Measurements from ENCODE around the gene NEU4.
"Not testable (repeated sequence)": the region's sequence is repeated elsewhere in the genome, so short reads cannot be mapped to it uniquely, and the experiment has no call there.

NEU4 gene

GRCh38 chr2:241799522-241800197, 9.3 kb upstream of the NEU4 start:
- DNase-seq: peak in 1 of 2 experiments; percentile 16

GRCh38 chr2:241800198-241800903, 8.6 kb upstream of the NEU4 start:
- peak in 1 of 2 experiments; percentile 10 for DNase-seq

- peak in 1 of 2 experiments; percentile 15 for DNase-seq
Measured at GRCh38 chr2:241801611-241802420, 7.2 kb upstream of the NEU4 start.

- no peak for DNase-seq
Measured at GRCh38 chr2:241802421-241803318, 6.3 kb upstream of the NEU4 start.

GRCh38 chr2:241803387-241804325, 5.3 kb upstream of the NEU4 start:
- peak; percentile 68 to 74 for DNase-seq

GRCh38 chr2:241804326-241805229, 4.4 kb upstream of the NEU4 start:
- peak; percentile 60 to 62 for DNase-seq

- not testable (repeated sequence) for DNase-seq
Measured at GRCh38 chr2:241806217-241806616, 2.8 kb upstream of the NEU4 start.

GRCh38 chr2:241808051-241808720, 807 bp upstream of the NEU4 start:
- no peak for DNase-seq

GRCh38 chr2:241809383-241810306, 652 bp downstream of the NEU4 start:
- peak in 1 of 2 experiments; percentile 15 for DNase-seq

GRCh38 chr2:241810307-241811200, 1.6 kb downstream of the NEU4 start:
- DNase-seq: peak in 1 of 2 experiments; percentile 15

- no peak for DNase-seq
Measured at GRCh38 chr2:241811201-241811951, 2.4 kb downstream of the NEU4 start.

GRCh38 chr2:241811952-241812729, 3.1 kb downstream of the NEU4 start:
- no peak for DNase-seq

- DNase-seq: peak in 1 of 2 experiments; percentile 18
Measured at GRCh38 chr2:241812730-241813643, 4.0 kb downstream of the NEU4 start.

- peak in 1 of 2 experiments; percentile 19 for DNase-seq
Measured at GRCh38 chr2:241813644-241814392, 4.8 kb downstream of the NEU4 start.
